Transverse colon (tissue), 4 donors: ENCODE results near the gene ZC3H8. TPM values are rescaled to one million over a fixed set of nuclear protein-coding genes. Genes with fewer than 3 reads are reported as not detected.

Experiments used
- DNase-seq: peaks from one replicate; pipeline ENCODE4 v3.0.0-alpha.2; 2019
- H3K27ac ChIP-seq, 4 donors: fragments of 200-600 bp; sonication (generic); 2 replicates each; pipeline ENCODE4 v1.5.1; 2016 to 2018; ENCODE audit warnings: inconsistent platforms in 4 of 4
- H3K27me3 ChIP-seq: fragments of 200-600 bp; sonication (generic); 2 replicates; pipeline ENCODE4 v1.5.1; 2017; ENCODE audit warnings: inconsistent platforms
- H3K36me3 ChIP-seq, 4 donors: fragments of 200-600 bp; sonication (generic); 2 replicates each; pipeline ENCODE4 v1.5.1; 2017 to 2019; ENCODE audit warnings: inconsistent platforms in 4 of 4
- H3K4me1 ChIP-seq, 4 donors: fragments of 200-600 bp; sonication (generic); 2 replicates each; pipeline ENCODE4 v1.5.1; 2017 to 2020; ENCODE audit warnings: inconsistent platforms in 4 of 4
- H3K4me3 ChIP-seq, 4 donors: fragments of 200-600 bp; sonication (generic); 1 replicate in 1 of 4; 2 replicates in 3 of 4; pipeline versions ENCODE4 v1.5.1 to v1.6.1; 2017 to 2019; ENCODE audit warnings: inconsistent platforms in 4 of 4
- H3K9me3 ChIP-seq, 2 donors: fragments of 200-600 bp; sonication (generic); 2 replicates each; pipeline ENCODE4 v1.5.1; 2017 to 2019; ENCODE audit warnings: inconsistent platforms in 2 of 2
- CTCF ChIP-seq, 5 experiments: fragments of 200-600 bp in 3 of 5; fragments of 450-650 bp in 2 of 5; sonication (generic) in 3 of 5; IDR thresholded peaks; 1 replicate in 2 of 5; 2 replicates in 3 of 5; pipeline ENCODE4 v1.5.1; 2016 to 2017; ENCODE audit warnings: antibody characterized with exemption in 5 of 5, inconsistent platforms in 3 of 5, mild to moderate bottlenecking in 2 of 5, moderate library complexity in 1 of 5
- EP300 ChIP-seq: sonication (generic); formaldehyde crosslinking; IDR thresholded peaks from one replicate; pipeline ENCODE4 v1.6.1; 2017; ENCODE audit warnings: antibody characterized with exemption, low read depth
- POLR2A ChIP-seq: fragments of 450-650 bp; IDR thresholded peaks from one replicate; pipeline ENCODE4 v1.6.1; 2016; ENCODE audit warnings: antibody characterized with exemption, mild to moderate bottlenecking, moderate library complexity
- POLR2AphosphoS5 ChIP-seq, 3 donors: sonication (generic); formaldehyde crosslinking; IDR thresholded peaks; one replicate each; pipeline ENCODE4 v1.6.1; 2016; ENCODE audit warnings: antibody characterized with exemption in 3 of 3
- WGBS, 2 donors: methylation state at CpG; one replicate each; pipeline ENCODE4 v1.1.5; 2018; ENCODE audit warnings: low coverage in 1 of 2; 5-methylcytosine and 5-hydroxymethylcytosine counted together
- in situ Hi-C, 4 donors: fragments of 200-750 bp; cut with MboI; loops; one replicate each; pipeline versions ENCODE4 v1.15.0 to v1.15.1; 2017; ENCODE audit warnings: low sequenced_read_pairs in 3 of 4, low pct_ligation_motif_present in 1 of 4, low pct_unique_long_range_greater_than_20kb in 1 of 4
- intact Hi-C: fragments of 100-400 bp; cut with DNase I; formaldehyde crosslinking; loops from one replicate; pipeline ENCODE4 v1.15.1; 2023; ENCODE audit warnings: low total_unique reads
- total RNA-seq, 4 donors: library from RNA; depleted of rRNA; stranded (reverse); fragments of >200 nt; gene quantifications; one replicate each; pipeline ENCODE4 v1.1.0, GENCODE V29; 2016

The ZC3H8 gene
- total RNA-seq, 4 donors from 2014 or later = 1.6 to 83.2 (median 12.1) TPM

- TF ChIP-seq POLR2AphosphoS5 (IDR thresholded peaks at IDR 0.05) (no peak), EP300 (no peak), CTCF (IDR thresholded peaks at IDR 0.05) (no peak), POLR2A (no peak)
- H3K27me3 ChIP-seq = peaks cover 23% of the 10 kb centered on the region
- H3K4me3 ChIP-seq = no peak overlapping the region
- no peak for DNase-seq
- H3K9me3 ChIP-seq = no peaks in the 10 kb centered on the region
- no peaks in the 10 kb centered on the region for H3K4me1 ChIP-seq
- in situ Hi-C loops = no loop called here
- H3K27ac ChIP-seq = no peak overlapping the region
- 89 to 91% methylated on average over 7 of the region's 7 CpGs for WGBS, 2 donors
- no peaks in the 10 kb centered on the region for H3K36me3 ChIP-seq
- intact Hi-C loops = no loop called here
Observed at GRCh38 chr2:112175958-112176573, 78.8 kb downstream of the ZC3H8 start.

GRCh38 chr2:112175333-112175732, 79.5 kb downstream of the ZC3H8 start:
- Histone ChIP-seq H3K9me3 (no peaks in the 10 kb centered on the region), H3K27ac (no peak overlapping the region), H3K4me3 (no peak overlapping the region), H3K36me3 (no peaks in the 10 kb centered on the region), H3K4me1 (no peaks in the 10 kb centered on the region), H3K27me3 (peaks cover 16% of the 10 kb centered on the region)
- no peak for DNase-seq
- in situ Hi-C loops = no loop called here
- intact Hi-C loops = no loop called here
- TF ChIP-seq POLR2AphosphoS5 (IDR thresholded peaks at IDR 0.05) = no peak
- no peak for TF ChIP-seq CTCF (IDR thresholded peaks at IDR 0.05)
- no peak for TF ChIP-seq POLR2A
- TF ChIP-seq EP300 = no peak
- WGBS, 2 donors = 78 to 86% methylated on average over 1 to 3 of the region's 3 CpGs

- TF ChIP-seq CTCF (IDR thresholded peaks at IDR 0.05) (no peak), EP300 (no peak), POLR2A (no peak), POLR2AphosphoS5 (IDR thresholded peaks at IDR 0.05) (no peak)
- peaks cover 9% of the 10 kb centered on the region for H3K27me3 ChIP-seq
- no peak overlapping the region for H3K4me3 ChIP-seq
- H3K4me1 ChIP-seq = no peaks in the 10 kb centered on the region
- no peak overlapping the region for H3K27ac ChIP-seq
- in situ Hi-C loops = no loop called here
- H3K36me3 ChIP-seq = no peaks in the 10 kb centered on the region
- WGBS, 2 donors = 77 to 80% methylated on average over 1 to 4 of the region's 4 CpGs
- DNase-seq = no peak
- no peaks in the 10 kb centered on the region for H3K9me3 ChIP-seq
- intact Hi-C loops = no loop called here
Observed at GRCh38 chr2:112174383-112174782, 80.5 kb downstream of the ZC3H8 start.

GRCh38 chr2:112173646-112174319, 81.1 kb downstream of the ZC3H8 start:
- Histone ChIP-seq H3K4me3 (no peak overlapping the region), H3K9me3 (no peaks in the 10 kb centered on the region), H3K4me1 (no peaks in the 10 kb centered on the region), H3K27ac (no peak overlapping the region), H3K36me3 (no peaks in the 10 kb centered on the region), H3K27me3 (peaks cover 4% of the 10 kb centered on the region)
- no peak for DNase-seq
- 91 to 93% methylated on average over 3 to 11 of the region's 11 CpGs for WGBS, 2 donors
- no peak for TF ChIP-seq POLR2AphosphoS5 (IDR thresholded peaks at IDR 0.05)
- TF ChIP-seq CTCF (IDR thresholded peaks at IDR 0.05) = no peak
- TF ChIP-seq POLR2A = no peak
- no peak for TF ChIP-seq EP300
- intact Hi-C loops = no loop called here
- in situ Hi-C loops = no loop called here
